Measurements from ENCODE around the gene C16orf54. TPM values are rescaled to one million over a fixed set of nuclear protein-coding genes. Genes with fewer than 3 reads are reported as not detected.
A peak's percentile ranks its signal among the peaks of the same experiment; 100 is the strongest.

The C16orf54 gene
- total and polyA plus RNA-seq, 7 donors: 0.03 to 0.57 (median 0.24) TPM

- no peak for ATAC-seq
- Histone ChIP-seq H3K27ac (no peak overlapping the region), H3K4me3 (no peak overlapping the region), H3K4me1 (no peaks in the 10 kb centered on the region), H3K27me3 (ENCODE audit: insufficient read depth in 3 of 3, low read length in 2 of 3) (no peaks in the 10 kb centered on the region), H3K9me3 (no peaks in the 10 kb centered on the region), H3K36me3 (ENCODE audit: insufficient read depth in 1 of 2, low read depth in 1 of 2) (no peaks in the 10 kb centered on the region)
- 71 to 92% (median 79%) methylated on average over 2 of the region's 2 CpGs for WGBS, 3 donors
- DNase-seq: no peak
- intact Hi-C loops (cut with DNase I): loop anchor here in 1 of 2 donors (5.0 kb wide), 1 partner anchor 118 kb away; no protein-coding TSS in a partner anchor
- no peak for TF ChIP-seq CTCF (IDR thresholded peaks at IDR 0.05)
Observed at GRCh38 chr16:29769507-29769906, 23.7 kb upstream of the C16orf54 start.

- Histone ChIP-seq H3K4me3 (no peak overlapping the region), H3K4me1 (no peaks in the 10 kb centered on the region), H3K36me3 (ENCODE audit: insufficient read depth in 1 of 2, low read depth in 1 of 2) (no peaks in the 10 kb centered on the region), H3K27me3 (ENCODE audit: insufficient read depth in 3 of 3, low read length in 2 of 3) (no peaks in the 10 kb centered on the region), H3K9me3 (no peaks in the 10 kb centered on the region), H3K27ac (no peak overlapping the region)
- intact Hi-C loops (cut with DNase I): loop anchor here in 1 of 2 donors (5.0 kb wide), 1 partner anchor 120 kb away; no protein-coding TSS in a partner anchor
- DNase-seq (no peak), ATAC-seq (no peak)
- TF ChIP-seq CTCF (IDR thresholded peaks at IDR 0.05): no peak
- 86 to 94% (median 92%) methylated on average over 3 of the region's 3 CpGs for WGBS, 3 donors
Observed at GRCh38 chr16:29767062-29767461, 21.3 kb upstream of the C16orf54 start.

GRCh38 chr16:29766571-29766970, 20.8 kb upstream of the C16orf54 start:
- intact Hi-C loops (cut with DNase I): loop anchor here in 1 of 2 donors (5.0 kb wide), 1 partner anchor 121 kb away; no protein-coding TSS in a partner anchor
- Histone ChIP-seq H3K27ac (no peak overlapping the region), H3K36me3 (ENCODE audit: insufficient read depth in 1 of 2, low read depth in 1 of 2) (no peaks in the 10 kb centered on the region), H3K4me3 (no peak overlapping the region), H3K9me3 (no peaks in the 10 kb centered on the region), H3K4me1 (no peaks in the 10 kb centered on the region), H3K27me3 (ENCODE audit: insufficient read depth in 3 of 3, low read length in 2 of 3) (no peaks in the 10 kb centered on the region)
- 87 to 96% (median 95%) methylated on average over 3 of the region's 3 CpGs for whole genome bisulfite sequencing, 3 donors
- TF ChIP-seq CTCF (IDR thresholded peaks at IDR 0.05): no peak
- DNase-seq (no peak), ATAC-seq (no peak)

- intact Hi-C loops (cut with DNase I): loop anchor here in 1 of 2 donors (5.0 kb wide), 1 partner anchor 122 kb away; no protein-coding TSS in a partner anchor
- Histone ChIP-seq H3K36me3 (ENCODE audit: insufficient read depth in 1 of 2, low read depth in 1 of 2) (no peaks in the 10 kb centered on the region), H3K9me3 (no peaks in the 10 kb centered on the region), H3K4me3 (no peak overlapping the region), H3K4me1 (no peaks in the 10 kb centered on the region), H3K27me3 (ENCODE audit: insufficient read depth in 3 of 3, low read length in 2 of 3) (no peaks in the 10 kb centered on the region), H3K27ac (no peak overlapping the region)
- no peak for TF ChIP-seq CTCF (IDR thresholded peaks at IDR 0.05)
- DNase-seq (no peak), ATAC-seq (peak in 2 of 4 donors; percentile 35 to 60)
- WGBS, 3 donors: 40 to 49% (median 40%) methylated on average over 15 of the region's 15 CpGs
Observed at GRCh38 chr16:29765167-29766032, 19.6 kb upstream of the C16orf54 start.

Measured in psoas muscle (tissue), 8 donors.